HG03095 (cell line): ENCODE data around the gene SFRP5.

ENCODE experiments used
- ATAC-seq: cut with Tn5 transposase; IDR thresholded peaks from one replicate; pipeline ENCODE4 v1.9.1; 2021; ENCODE audit warnings: moderate library complexity; ENCODE audit not compliant: unreplicated experiment

The SFRP5 gene

GRCh38 chr10:97788552-97789442 lies 17.0 kb upstream of the SFRP5 start:
- no peak for ATAC-seq

- no peak for ATAC-seq
These were observed 13.9 kb upstream of the SFRP5 start for GRCh38 chr10:97785731-97786130.

GRCh38 chr10:97785231-97785630 lies 13.4 kb upstream of the SFRP5 start:
- ATAC-seq = no peak

- ATAC-seq = no peak
These were observed 12.5 kb upstream of the SFRP5 start for GRCh38 chr10:97784200-97784810.

GRCh38 chr10:97782455-97783228 lies 10.8 kb upstream of the SFRP5 start:
- no peak for ATAC-seq

- ATAC-seq = no peak
These were observed 10.0 kb upstream of the SFRP5 start for GRCh38 chr10:97781618-97782331.

- no peak for ATAC-seq
These were observed 9.2 kb upstream of the SFRP5 start for GRCh38 chr10:97780841-97781617.

GRCh38 chr10:97779975-97780374 lies 8.2 kb upstream of the SFRP5 start:
- no peak for ATAC-seq

- no peak for ATAC-seq
These were observed 7.7 kb upstream of the SFRP5 start for GRCh38 chr10:97779492-97779891.

GRCh38 chr10:97778452-97779302 lies 6.9 kb upstream of the SFRP5 start:
- no peak for ATAC-seq

- no peak for ATAC-seq
These were observed 5.3 kb upstream of the SFRP5 start for GRCh38 chr10:97777143-97777542.

GRCh38 chr10:97774811-97775294 lies 3.1 kb upstream of the SFRP5 start:
- no peak for ATAC-seq

- ATAC-seq = no peak
These were observed 1.3 kb upstream of the SFRP5 start for GRCh38 chr10:97773096-97773495.

GRCh38 chr10:97771055-97771891 lies 526 bp downstream of the SFRP5 start:
- ATAC-seq = no peak

- ATAC-seq = no peak
These were observed 1.5 kb downstream of the SFRP5 start for GRCh38 chr10:97770255-97770654.

GRCh38 chr10:97768322-97769315 lies 3.2 kb downstream of the SFRP5 start:
- no peak for ATAC-seq
